Kidney glomerular epithelial cell (primary cell): ENCODE results near the gene ALK.
A peak's percentile ranks its signal among the peaks of the same experiment; 100 is the strongest.
"Not testable (repeated sequence)": the region's sequence is repeated elsewhere in the genome, so short reads cannot be mapped to it uniquely, and the experiment has no call there.

ENCODE experiments used
- DNase-seq: peaks from one replicate; lab custom pipeline; 2025; lab: John Stamatoyannopoulos, UW

The ALK gene

GRCh38 chr2:29755829-29756228 lies 165.6 kb downstream of the ALK start:
- DNase-seq, result no peak

GRCh38 chr2:29755233-29755632 lies 166.2 kb downstream of the ALK start:
- DNase-seq, result no peak

DNA sequence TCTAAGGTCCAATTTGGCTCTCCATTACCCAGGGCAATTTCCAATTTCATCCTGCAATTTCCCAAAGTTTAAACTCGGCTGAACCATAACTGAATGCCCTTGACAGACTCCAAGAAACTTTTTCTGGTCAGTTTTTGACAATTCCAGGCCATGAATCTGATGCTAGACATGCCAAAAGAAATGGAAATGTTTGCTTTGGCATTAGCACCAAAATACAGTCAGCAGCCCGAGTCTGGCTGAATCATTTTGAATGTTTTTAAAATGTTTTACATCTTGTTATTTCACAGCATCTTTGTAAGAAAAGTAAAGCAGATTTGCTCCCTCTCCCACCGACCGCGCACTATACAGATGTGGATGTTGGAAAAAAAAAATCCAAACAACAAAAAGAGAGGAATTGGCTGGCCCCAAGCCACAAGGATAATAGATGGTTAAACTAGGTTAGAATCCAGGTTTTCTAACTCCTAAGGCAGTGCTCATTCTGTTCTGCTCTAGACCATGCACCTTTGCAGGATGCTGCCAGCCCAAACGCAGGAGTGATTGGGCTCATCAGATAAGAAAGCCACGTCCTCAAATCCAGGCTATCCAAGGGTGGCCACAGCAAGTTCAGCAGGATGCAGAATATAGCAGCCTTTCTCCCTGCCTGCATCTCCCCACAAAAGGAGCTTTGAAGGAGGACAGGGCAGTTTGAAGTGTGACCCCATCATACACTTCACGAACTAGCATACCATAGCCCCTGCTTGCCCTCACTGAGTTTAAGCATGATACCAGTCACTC lies 167.5 kb downstream of the ALK start:
- peak; percentile 9 for DNase-seq

- DNase-seq, result no peak
Observed at GRCh38 chr2:29751390-29751789, 170.0 kb downstream of the ALK start.

GRCh38 chr2:29750463-29750862 lies 170.9 kb downstream of the ALK start:
- DNase-seq, result not testable (repeated sequence)

DNA sequence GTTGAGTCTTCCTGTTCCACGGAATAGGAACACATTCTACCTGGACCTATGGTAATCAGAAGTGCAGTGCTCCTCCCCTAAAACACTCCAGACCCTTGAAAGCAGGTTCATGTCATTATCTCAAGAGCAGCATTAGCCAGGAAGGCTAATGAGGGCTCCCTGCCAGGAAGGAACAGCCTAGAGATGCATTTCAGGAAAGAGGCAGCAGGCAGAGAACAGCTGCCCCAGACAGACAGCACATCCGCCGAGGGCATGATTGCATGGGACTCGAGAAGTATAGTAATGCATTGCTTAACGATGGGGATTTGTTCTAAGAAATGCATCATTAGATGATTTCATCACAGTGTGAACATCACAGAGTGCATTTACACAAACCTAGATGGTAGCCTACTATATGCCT lies 171.5 kb downstream of the ALK start:
- no peak for DNase-seq

DNA sequence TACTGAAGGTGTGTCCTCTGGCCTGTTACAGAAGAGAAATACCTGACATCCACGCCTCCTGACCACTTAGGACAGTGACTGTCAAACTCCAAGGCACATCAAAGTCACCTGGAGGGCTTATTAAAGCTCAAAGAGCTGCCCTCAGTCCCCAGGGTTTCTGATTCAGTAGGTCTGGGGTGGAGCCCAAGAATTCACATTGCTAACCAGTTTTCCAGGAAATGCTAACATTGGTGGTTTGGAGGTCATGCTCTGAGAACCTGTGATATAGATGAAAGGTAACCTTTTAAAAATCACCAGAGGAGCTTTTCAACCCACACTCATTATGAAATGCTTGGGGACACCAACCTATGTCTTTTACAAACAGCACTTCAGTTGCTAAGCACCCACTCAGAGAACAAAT lies 172.3 kb downstream of the ALK start:
- DNase-seq, result no peak

- DNase-seq, result peak; percentile 72
Observed at GRCh38 chr2:29747786-29748470, 173.5 kb downstream of the ALK start.

DNA sequence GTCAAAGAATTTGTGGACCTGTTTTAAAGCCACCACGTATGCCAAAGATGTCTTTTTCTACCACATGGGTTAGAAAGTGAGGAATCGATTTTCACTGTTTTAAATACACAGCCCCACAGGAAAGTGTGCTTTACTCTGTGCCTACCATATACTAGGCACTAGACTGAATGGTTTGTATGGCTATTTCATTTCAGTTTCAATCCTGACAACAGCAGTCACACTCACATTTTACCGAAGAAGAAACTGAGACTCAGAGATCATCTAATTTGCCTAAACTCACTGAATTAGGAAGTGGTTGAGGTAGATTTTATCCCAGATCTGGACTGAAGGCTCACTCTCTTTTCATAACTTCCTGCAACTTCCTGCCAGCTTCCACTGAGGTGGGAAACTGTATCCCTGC lies 176.4 kb downstream of the ALK start:
- no peak for DNase-seq

DNA sequence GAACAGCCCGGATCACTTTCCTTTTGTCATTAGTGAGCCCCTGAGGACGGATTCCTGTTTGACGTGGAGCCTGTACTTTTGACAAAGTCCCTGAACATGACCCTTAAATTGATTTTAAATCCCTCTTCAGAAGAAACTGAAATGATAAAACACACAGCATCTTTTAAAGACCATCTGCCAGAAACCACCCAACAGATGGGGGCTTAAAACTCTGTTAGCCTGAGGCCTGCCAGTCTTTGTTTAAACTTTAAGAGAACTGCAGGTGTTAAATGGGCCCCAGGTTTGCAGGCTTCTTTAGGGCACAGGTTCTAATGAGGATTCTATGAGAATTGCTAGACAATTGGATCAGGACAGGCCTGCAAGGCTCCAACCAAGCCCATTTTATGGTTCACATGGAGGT lies 177.9 kb downstream of the ALK start:
- DNase-seq, result no peak

DNA sequence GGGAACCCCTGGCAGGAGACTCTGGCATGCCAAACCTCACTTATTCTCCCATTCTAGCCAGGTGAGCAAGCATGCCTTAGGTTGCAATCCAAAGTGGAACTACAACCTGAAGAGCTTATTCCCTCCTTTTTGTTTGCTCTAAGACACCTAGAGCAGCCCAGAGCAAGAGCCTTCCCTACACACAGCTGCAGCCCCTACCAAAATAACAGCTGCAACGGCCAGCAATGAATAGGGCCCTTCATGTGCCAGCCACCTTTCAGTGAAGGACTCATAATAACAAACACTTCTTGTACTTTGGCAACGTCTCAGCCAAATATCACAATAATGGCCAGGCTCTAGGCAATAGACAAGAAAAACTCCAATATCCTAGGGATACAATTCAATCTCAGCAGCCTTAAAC lies 178.7 kb downstream of the ALK start:
- DNase-seq, result no peak

GRCh38 chr2:29741132-29741531 lies 180.3 kb downstream of the ALK start:
- no peak for DNase-seq

DNA sequence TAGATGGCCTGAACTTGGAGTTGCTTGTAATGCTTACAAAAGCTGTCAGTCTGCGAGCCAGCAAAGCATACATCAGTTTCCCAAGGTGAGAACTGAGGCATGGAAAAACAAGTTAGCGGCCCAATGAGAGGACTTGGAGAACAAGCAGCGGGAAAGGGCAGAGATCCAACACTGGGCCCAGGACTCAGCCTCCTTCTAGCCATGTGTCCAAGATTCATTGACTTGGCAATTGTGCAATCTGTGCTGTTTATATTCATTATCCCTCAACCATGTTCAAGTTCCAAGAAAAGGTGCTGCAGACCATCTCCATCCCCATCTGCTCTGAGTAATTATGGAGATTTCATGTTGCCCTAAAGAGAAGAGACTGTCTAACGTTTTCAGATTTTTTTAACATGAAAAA lies 187.4 kb downstream of the ALK start:
- no peak for DNase-seq

- DNase-seq, result no peak
Observed at GRCh38 chr2:29733213-29733612, 188.2 kb downstream of the ALK start.

DNA sequence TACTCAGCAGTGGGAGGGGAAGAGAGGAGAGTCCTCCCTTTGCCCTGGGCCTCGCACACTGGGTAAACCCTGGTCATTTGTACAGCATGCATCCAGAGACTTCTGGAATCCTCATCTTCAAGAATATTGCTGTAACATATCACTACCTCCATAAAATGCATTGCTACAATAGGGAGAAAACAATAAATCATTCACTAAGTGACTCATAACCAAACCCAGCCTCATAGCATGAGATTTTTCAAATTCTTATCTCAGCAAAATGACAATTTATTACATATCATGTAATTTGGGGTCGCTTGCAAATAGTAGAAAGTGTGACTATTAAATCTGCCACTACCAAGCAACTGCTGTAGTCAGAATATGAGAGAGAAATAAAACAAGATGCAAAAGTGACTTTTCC lies 189.4 kb downstream of the ALK start:
- no peak for DNase-seq

DNA sequence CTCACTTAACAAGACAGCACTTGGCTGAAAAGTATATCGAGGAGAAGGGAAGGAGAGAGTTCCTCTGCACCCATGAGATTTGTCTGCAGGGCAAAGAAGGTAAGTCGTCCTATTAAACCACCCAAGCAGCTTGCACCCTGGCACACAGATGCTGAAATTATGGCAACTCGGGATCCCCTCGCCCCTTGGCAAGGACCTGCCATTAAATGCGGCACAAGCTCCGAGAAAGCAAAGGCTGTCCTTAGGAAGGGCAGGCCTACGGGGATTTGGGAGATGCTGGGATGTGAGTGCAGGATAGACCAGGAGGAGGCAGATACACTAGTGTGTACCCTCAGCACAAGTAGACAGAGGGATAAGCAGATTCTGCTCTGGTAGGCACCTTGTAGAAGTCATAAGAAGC lies 191.5 kb downstream of the ALK start:
- DNase-seq, result no peak

DNA sequence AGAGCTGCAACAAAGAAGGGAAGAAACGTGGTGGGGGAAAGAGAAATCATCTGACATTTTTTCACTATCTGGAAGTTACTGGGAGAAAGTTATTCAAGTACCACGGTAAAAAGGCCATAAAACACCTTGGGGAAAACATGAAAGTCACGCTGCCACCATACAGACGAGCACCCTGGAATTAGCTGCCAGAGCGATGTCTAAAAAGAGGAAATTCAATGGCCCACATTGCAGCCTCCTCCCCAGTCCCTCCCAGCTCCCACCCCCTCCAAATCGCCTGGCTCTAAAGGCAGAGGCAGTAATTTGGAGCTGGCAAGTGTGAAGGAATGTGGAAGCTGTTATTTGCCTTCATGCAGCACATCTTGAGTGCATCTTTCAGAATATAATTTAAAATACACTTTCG lies 192.0 kb downstream of the ALK start:
- no peak for DNase-seq

GRCh38 chr2:29726976-29727375 lies 194.4 kb downstream of the ALK start:
- DNase-seq, result no peak

DNA sequence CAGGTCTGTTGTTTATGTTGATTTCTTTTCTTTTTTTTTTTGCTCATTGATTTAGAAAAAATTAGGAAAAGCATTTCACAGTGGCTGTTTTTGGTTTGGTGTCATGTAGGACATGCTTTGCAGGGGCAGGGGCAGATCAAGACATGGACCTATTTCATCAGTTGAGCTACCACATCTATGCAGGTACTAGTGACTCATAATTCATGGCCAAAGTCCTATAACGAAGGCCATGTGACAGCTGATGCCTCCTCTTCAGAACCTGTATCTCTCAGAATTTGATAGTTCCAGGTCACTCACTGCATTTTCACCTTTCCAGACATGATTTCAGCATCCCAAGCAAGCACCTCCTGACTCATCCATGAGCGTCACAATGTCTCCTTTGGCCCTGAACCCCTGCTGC lies 195.8 kb downstream of the ALK start:
- no peak for DNase-seq

- DNase-seq, result no peak
Observed at GRCh38 chr2:29724282-29724681, 197.1 kb downstream of the ALK start.

DNA sequence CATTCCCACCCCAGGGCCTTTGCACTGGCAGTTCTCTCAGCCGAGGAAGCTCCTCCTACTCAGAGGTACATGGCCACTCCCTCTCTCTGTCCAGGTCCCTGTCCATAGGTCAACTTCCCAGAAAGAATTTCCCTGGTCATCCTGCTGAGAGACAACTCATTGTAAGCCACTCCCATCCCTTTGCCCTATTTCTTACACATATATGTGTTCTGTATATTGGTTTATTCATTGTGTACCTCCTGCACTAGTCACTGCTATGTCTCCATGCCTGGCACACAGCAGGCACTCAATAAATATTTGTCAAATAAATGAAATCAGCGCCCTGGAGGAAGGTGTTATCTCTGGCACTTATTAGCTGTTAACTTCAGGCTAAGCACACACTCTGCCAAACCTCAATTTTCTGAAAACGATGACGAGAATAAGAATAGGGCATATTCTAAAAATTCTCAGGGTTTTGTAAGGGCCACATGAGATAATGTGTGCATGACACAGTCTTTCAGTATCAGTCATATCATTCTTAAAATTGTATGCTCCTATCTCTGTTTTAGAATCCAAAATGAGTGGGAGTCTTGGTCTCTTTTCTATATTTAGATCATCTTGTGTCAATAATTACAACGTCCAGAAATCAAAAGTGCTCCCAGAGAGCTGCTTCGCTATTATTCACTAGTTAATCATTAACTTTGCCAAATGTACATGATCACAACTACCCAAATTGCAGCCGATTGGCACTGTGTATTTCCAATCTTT lies 198.0 kb downstream of the ALK start:
- peak; percentile 5 for DNase-seq

DNA sequence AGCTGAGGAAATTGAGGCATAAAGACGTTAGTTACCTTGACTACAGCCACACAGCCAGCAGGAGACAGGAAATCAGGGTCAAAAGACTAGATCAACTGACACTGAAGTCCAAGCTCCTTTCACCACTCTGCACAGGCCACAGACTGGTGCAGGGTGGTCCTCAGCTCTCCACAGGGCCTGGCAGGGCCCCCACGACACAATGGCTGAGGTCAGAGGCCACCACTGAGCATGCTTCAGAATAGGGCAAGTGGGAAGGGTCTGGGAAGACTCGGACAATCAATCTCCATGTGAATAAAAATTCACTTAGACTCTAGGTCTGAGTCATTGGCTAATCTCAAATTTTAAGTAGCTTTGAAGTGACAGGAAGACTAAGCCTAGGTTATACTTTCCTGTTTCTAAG lies 201.7 kb downstream of the ALK start:
- no peak for DNase-seq

- no peak for DNase-seq
Observed at GRCh38 chr2:29718076-29718686, 203.2 kb downstream of the ALK start.
